ENCODE data around the gene KCNJ3. TPM values are rescaled to one million over a fixed set of nuclear protein-coding genes. Genes with fewer than 3 reads are reported as not detected.

The KCNJ3 gene
- total RNA-seq, 2 experiments from 2014 or later: not detected

GRCh38 chr2:154836632-154837031 lies 138.1 kb downstream of the KCNJ3 start:
- H3K9me2 ChIP-seq (ENCODE audit: insufficient read depth, low read length): no peaks in the 10 kb centered on the region
- H3K4me2 ChIP-seq (ENCODE audit: low read length): no peak overlapping the region
- CTCF ChIA-PET (ENCODE audit: unreplicated experiment): no interaction called here
- H2AFZ ChIP-seq (ENCODE audit: low read length): no peak overlapping the region
- H3K9me3 ChIP-seq (ENCODE audit: low read length): no peaks in the 10 kb centered on the region
- no peak overlapping the region for H3K27ac ChIP-seq (ENCODE audit: low read depth, low read length, poor library complexity, severe bottlenecking)
- H3K36me3 ChIP-seq (ENCODE audit: insufficient read depth, low read length): no peaks in the 10 kb centered on the region
- no peaks in the 10 kb centered on the region for H4K20me1 ChIP-seq (ENCODE audit: insufficient read depth, low read length)
- BruUV-seq (replicated peaks): no TSS peak
- intact Hi-C loops (cut with micrococcal nuclease; ENCODE audit: unreplicated experiment): no loop called here
- H3K4me3 ChIP-seq (ENCODE audit: low read depth, low read length, poor library complexity, severe bottlenecking): no peak overlapping the region
- H3K4me1 ChIP-seq (ENCODE audit: insufficient read depth, low read length, poor library complexity, severe bottlenecking): no peaks in the 10 kb centered on the region
- DNase-seq (ENCODE audit: low spot score): no peak
- POLR2A ChIA-PET: interaction anchor here (0.6 kb wide), 1 partner anchor 368 kb away, joined by 3 read pairs; no protein-coding TSS in a partner anchor
- TF ChIP-seq EZH2phosphoT487 (IDR thresholded peaks at IDR 0.05; ENCODE audit: borderline replicate concordance, low read depth, low read length) (no peak), CTCF (conservative IDR thresholded peaks at IDR 0.05; ENCODE audit: low read length) (no peak)
- H3K79me2 ChIP-seq (ENCODE audit: insufficient read depth, low read depth, low read length): no peaks in the 10 kb centered on the region

GRCh38 chr2:154837035-154837434 lies 138.5 kb downstream of the KCNJ3 start:
- intact Hi-C loops (cut with micrococcal nuclease; ENCODE audit: unreplicated experiment): no loop called here
- no peaks in the 10 kb centered on the region for H3K9me3 ChIP-seq (ENCODE audit: low read length)
- DNase-seq (ENCODE audit: low spot score): no peak
- no peak overlapping the region for H3K4me2 ChIP-seq (ENCODE audit: low read length)
- TF ChIP-seq EZH2phosphoT487 (IDR thresholded peaks at IDR 0.05; ENCODE audit: borderline replicate concordance, low read depth, low read length): no peak
- TF ChIP-seq CTCF (conservative IDR thresholded peaks at IDR 0.05; ENCODE audit: low read length): no peak
- no TSS peak for BruUV-seq (replicated peaks)
- POLR2A ChIA-PET: no interaction called here
- no peak overlapping the region for H3K4me3 ChIP-seq (ENCODE audit: low read depth, low read length, poor library complexity, severe bottlenecking)
- H3K36me3 ChIP-seq (ENCODE audit: insufficient read depth, low read length): no peaks in the 10 kb centered on the region
- no peaks in the 10 kb centered on the region for H3K79me2 ChIP-seq (ENCODE audit: insufficient read depth, low read depth, low read length)
- no peak overlapping the region for H2AFZ ChIP-seq (ENCODE audit: low read length)
- no peaks in the 10 kb centered on the region for H3K9me2 ChIP-seq (ENCODE audit: insufficient read depth, low read length)
- no peaks in the 10 kb centered on the region for H4K20me1 ChIP-seq (ENCODE audit: insufficient read depth, low read length)
- no peak overlapping the region for H3K27ac ChIP-seq (ENCODE audit: low read depth, low read length, poor library complexity, severe bottlenecking)
- no peaks in the 10 kb centered on the region for H3K4me1 ChIP-seq (ENCODE audit: insufficient read depth, low read length, poor library complexity, severe bottlenecking)
- CTCF ChIA-PET (ENCODE audit: unreplicated experiment): no interaction called here

- TF ChIP-seq CTCF (conservative IDR thresholded peaks at IDR 0.05; ENCODE audit: low read length) (no peak), EZH2phosphoT487 (IDR thresholded peaks at IDR 0.05; ENCODE audit: borderline replicate concordance, low read depth, low read length) (no peak)
- Histone ChIP-seq H3K27ac (ENCODE audit: low read depth, low read length, poor library complexity, severe bottlenecking) (no peak overlapping the region), H2AFZ (ENCODE audit: low read length) (no peak overlapping the region), H4K20me1 (ENCODE audit: insufficient read depth, low read length) (no peaks in the 10 kb centered on the region), H3K4me1 (ENCODE audit: insufficient read depth, low read length, poor library complexity, severe bottlenecking) (no peaks in the 10 kb centered on the region), H3K4me2 (ENCODE audit: low read length) (no peak overlapping the region), H3K9me3 (ENCODE audit: low read length) (no peaks in the 10 kb centered on the region), H3K9me2 (ENCODE audit: insufficient read depth, low read length) (no peaks in the 10 kb centered on the region), H3K4me3 (ENCODE audit: low read depth, low read length, poor library complexity, severe bottlenecking) (no peak overlapping the region), H3K79me2 (ENCODE audit: insufficient read depth, low read depth, low read length) (no peaks in the 10 kb centered on the region), H3K36me3 (ENCODE audit: insufficient read depth, low read length) (no peaks in the 10 kb centered on the region)
- CTCF ChIA-PET (ENCODE audit: unreplicated experiment): no interaction called here
- intact Hi-C loops (cut with micrococcal nuclease; ENCODE audit: unreplicated experiment): no loop called here
- DNase-seq (ENCODE audit: low spot score): no peak
- BruUV-seq (replicated peaks): no TSS peak
- POLR2A ChIA-PET: no interaction called here
These were observed 146.0 kb downstream of the KCNJ3 start for GRCh38 chr2:154844513-154844912.
